OCI-LY7 (cell line): Measurements from ENCODE around the gene TNFAIP8.

ENCODE experiments used
- EZH2phosphoT487 ChIP-seq: fragments of 200-600 bp; sonication (generic); IDR thresholded peaks from 2 replicates; pipeline ENCODE4 v1.6.1; 2018; ENCODE audit warnings: low read depth, borderline replicate concordance, mild to moderate bottlenecking, mixed run types, antibody characterized with exemption, low read length, moderate library complexity, mixed read lengths
- TF ChIP-seq, protein P1 (sequence below): fragments of 200-600 bp; sonication (generic); conservative IDR thresholded peaks from 2 replicates; pipeline ENCODE4 v1.5.1; 2014; ENCODE audit warnings: mild to moderate bottlenecking, antibody characterized with exemption, low read length, moderate library complexity, mixed read lengths

DNA sequence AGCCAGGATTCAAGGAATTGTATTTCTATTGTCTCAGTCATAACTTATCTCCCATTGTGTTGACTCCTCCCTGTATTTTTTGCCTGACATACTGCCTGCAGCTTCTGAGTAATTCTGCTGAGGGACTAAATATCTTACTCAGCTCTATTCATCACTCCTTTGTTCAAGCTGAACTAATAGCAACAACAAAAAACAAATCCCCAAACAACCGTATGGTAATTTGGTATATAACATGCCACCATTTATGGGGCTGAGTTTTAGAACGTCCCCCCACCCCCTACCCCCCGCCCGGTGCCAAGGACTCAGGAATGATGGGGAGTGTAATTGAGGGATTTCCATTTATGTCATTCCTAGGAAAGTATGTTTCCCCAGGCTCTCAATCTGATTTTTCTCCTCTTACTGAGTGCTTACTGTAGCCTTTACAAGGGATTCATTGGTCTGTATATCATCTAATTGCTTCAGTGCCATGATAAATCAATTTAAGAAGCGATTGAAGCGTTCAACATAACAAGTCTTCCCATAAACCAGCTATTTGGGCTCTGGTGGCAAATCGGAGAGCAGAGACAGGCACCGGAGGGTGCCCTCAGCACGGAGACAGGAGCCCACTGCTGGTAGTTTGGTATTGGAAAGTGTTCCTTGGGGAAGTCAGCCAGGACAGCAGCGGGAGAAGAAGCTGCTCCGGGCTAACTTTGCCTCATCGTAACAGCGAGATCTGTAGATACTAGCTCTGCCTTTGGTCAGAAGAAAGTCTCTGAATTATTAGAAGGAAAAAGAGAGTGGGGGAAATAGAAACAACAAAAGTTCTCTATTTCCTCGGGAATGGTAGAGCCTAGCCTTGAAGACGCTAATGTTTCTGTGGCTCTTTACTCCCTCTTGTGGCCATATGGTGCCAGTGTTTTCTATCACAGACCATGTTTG lies 55.8 kb downstream of the TNFAIP8 start:
- TF ChIP-seq, protein P1, sequence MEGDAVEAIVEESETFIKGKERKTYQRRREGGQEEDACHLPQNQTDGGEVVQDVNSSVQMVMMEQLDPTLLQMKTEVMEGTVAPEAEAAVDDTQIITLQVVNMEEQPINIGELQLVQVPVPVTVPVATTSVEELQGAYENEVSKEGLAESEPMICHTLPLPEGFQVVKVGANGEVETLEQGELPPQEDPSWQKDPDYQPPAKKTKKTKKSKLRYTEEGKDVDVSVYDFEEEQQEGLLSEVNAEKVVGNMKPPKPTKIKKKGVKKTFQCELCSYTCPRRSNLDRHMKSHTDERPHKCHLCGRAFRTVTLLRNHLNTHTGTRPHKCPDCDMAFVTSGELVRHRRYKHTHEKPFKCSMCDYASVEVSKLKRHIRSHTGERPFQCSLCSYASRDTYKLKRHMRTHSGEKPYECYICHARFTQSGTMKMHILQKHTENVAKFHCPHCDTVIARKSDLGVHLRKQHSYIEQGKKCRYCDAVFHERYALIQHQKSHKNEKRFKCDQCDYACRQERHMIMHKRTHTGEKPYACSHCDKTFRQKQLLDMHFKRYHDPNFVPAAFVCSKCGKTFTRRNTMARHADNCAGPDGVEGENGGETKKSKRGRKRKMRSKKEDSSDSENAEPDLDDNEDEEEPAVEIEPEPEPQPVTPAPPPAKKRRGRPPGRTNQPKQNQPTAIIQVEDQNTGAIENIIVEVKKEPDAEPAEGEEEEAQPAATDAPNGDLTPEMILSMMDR: peak; percentile 99
- no peak for TF ChIP-seq EZH2phosphoT487
